Sigmoid colon (tissue), 7 donors: ENCODE data around the gene TAF1B. TPM values are rescaled to one million over a fixed set of nuclear protein-coding genes. Genes with fewer than 3 reads are reported as not detected.
"Not testable (repeated sequence)": the region's sequence is repeated elsewhere in the genome, so short reads cannot be mapped to it uniquely, and the experiment has no call there.

Experiments
- DNase-seq: peaks from one replicate; pipeline ENCODE4 v3.0.0-alpha.2; 2019
- H3K27ac ChIP-seq, 4 donors: fragments of 200-600 bp; sonication (generic); one replicate each; pipeline ENCODE4 v1.5.1; 2016 to 2019; ENCODE audit warnings: mild to moderate bottlenecking in 1 of 4
- H3K27me3 ChIP-seq, 3 donors: fragments of 200-600 bp; sonication (generic); one replicate each; pipeline ENCODE4 v1.5.1; 2019; ENCODE audit warnings: mild to moderate bottlenecking in 1 of 3
- H3K36me3 ChIP-seq, 4 donors: fragments of 200-600 bp; sonication (generic); one replicate each; pipeline ENCODE4 v1.5.1; 2016 to 2019
- H3K4me1 ChIP-seq, 4 donors: fragments of 200-600 bp; sonication (generic); one replicate each; pipeline ENCODE4 v1.5.1; 2017 to 2019
- H3K4me3 ChIP-seq, 4 donors: fragments of 200-600 bp; sonication (generic); one replicate each; pipeline ENCODE4 v1.5.1; 2017 to 2019; ENCODE audit warnings: mild to moderate bottlenecking in 2 of 4, moderate library complexity in 1 of 4
- H3K9me3 ChIP-seq, 4 donors: fragments of 200-600 bp in 3 of 4; sonication (generic) in 3 of 4; one replicate each; pipeline versions ENCODE4 v1.5.1 to v1.6.1; 2013 to 2019
- CTCF ChIP-seq, 4 experiments: fragments of 450-650 bp in 3 of 4; fragments of 200-600 bp in 1 of 4; IDR thresholded peaks; one replicate each; pipeline ENCODE4 v1.5.1; 2016 to 2019; ENCODE audit warnings: antibody characterized with exemption in 4 of 4, mild to moderate bottlenecking in 3 of 4, moderate library complexity in 2 of 4
- EP300 ChIP-seq, 4 donors: sonication (generic); formaldehyde crosslinking; IDR thresholded peaks; one replicate each; pipeline ENCODE4 v1.6.1; 2017; ENCODE audit warnings: antibody characterized with exemption in 4 of 4
- POLR2A ChIP-seq, 2 donors: fragments of 450-650 bp; IDR thresholded peaks; one replicate each; pipeline ENCODE4 v1.6.1; 2016; ENCODE audit warnings: antibody characterized with exemption in 2 of 2, mild to moderate bottlenecking in 2 of 2, moderate library complexity in 2 of 2
- POLR2AphosphoS5 ChIP-seq, 4 donors: sonication (generic); formaldehyde crosslinking; IDR thresholded peaks; one replicate each; pipeline ENCODE4 v1.6.1; 2017; ENCODE audit warnings: antibody characterized with exemption in 4 of 4
- WGBS, 2 donors: extraction: QIAGEN DNeasy Blood & Tissue Kit; methylation state at CpG; one replicate each; pipeline ENCODE4 v1.1.7; 2013; 5-methylcytosine and 5-hydroxymethylcytosine counted together
- intact Hi-C: fragments of 100-400 bp; cut with DNase I; formaldehyde crosslinking; loops from one replicate; pipeline ENCODE4 v1.15.1; 2023
- polyA plus RNA-seq, 3 donors: library from polyadenylated mRNA; stranded (reverse); fragments of 200-250 nt; gene quantifications; one replicate each; pipeline ENCODE4 v1.2.3, GENCODE V29; 2013
- total RNA-seq, 4 donors: library from RNA; depleted of rRNA; stranded (reverse); fragments of >200 nt; gene quantifications; one replicate each; pipeline ENCODE4 v1.1.0, GENCODE V29; 2016
- donor health status: healthy with polysubstance abuse.
- donor health status: Bipolar disorder and iron deficiency.
- donor health status: healthy.

The TAF1B gene
- total and polyA plus RNA-seq, 7 donors = 2.3 to 19.8 (median 11.4) TPM

- Histone ChIP-seq H3K27me3 (no peaks in the 10 kb centered on the region), H3K4me1 (peaks cover 0 to 19% (median 12%) of the 10 kb centered on the region in 4 donors), H3K4me3 (no peak overlapping the region), H3K36me3 (peaks cover 3 to 41% (median 8%) of the 10 kb centered on the region in 4 donors), H3K9me3 (no peaks in the 10 kb centered on the region), H3K27ac (no peak overlapping the region)
- WGBS, 2 donors = 86 to 89% methylated on average over 4 of the region's 4 CpGs
- TF ChIP-seq POLR2AphosphoS5 (IDR thresholded peaks at IDR 0.05) (no peak), POLR2A (IDR thresholded peaks at IDR 0.05) (no peak), CTCF (IDR thresholded peaks at IDR 0.05) (no peak), EP300 (IDR thresholded peaks at IDR 0.05) (no peak)
- intact Hi-C loops = no loop called here
- no peak for DNase-seq
Measured at GRCh38 chr2:9847140-9847539, 3.9 kb downstream of the TAF1B start.

- TF ChIP-seq POLR2AphosphoS5 (IDR thresholded peaks at IDR 0.05) (no peak), POLR2A (IDR thresholded peaks at IDR 0.05) (no peak), CTCF (IDR thresholded peaks at IDR 0.05) (no peak), EP300 (IDR thresholded peaks at IDR 0.05) (no peak)
- no peak overlapping the region for H3K27ac ChIP-seq
- 92 to 95% methylated on average over 2 of the region's 2 CpGs for WGBS, 2 donors
- no peak overlapping the region for H3K4me3 ChIP-seq
- H3K9me3 ChIP-seq = no peaks in the 10 kb centered on the region
- DNase-seq = no peak
- H3K27me3 ChIP-seq = no peaks in the 10 kb centered on the region
- intact Hi-C loops = no loop called here
- H3K36me3 ChIP-seq = peaks cover 0 to 77% (median 28%) of the 10 kb centered on the region in 4 donors
- H3K4me1 ChIP-seq = no peaks in the 10 kb centered on the region
Measured at GRCh38 chr2:9852881-9853280, 9.6 kb downstream of the TAF1B start.

GRCh38 chr2:9857814-9858729 is 14.8 kb downstream of the TAF1B start:
- DNase-seq = no peak
- WGBS, 2 donors = 93 to 97% methylated on average over 7 of the region's 7 CpGs
- Histone ChIP-seq H3K27me3 (no peaks in the 10 kb centered on the region), H3K4me3 (no peak overlapping the region), H3K27ac (no peak overlapping the region), H3K4me1 (no peaks in the 10 kb centered on the region), H3K36me3 (peaks cover 0 to 56% (median 18%) of the 10 kb centered on the region in 4 donors), H3K9me3 (peaks cover 0 to 10% (median 2%) of the 10 kb centered on the region in 4 donors)
- intact Hi-C loops = no loop called here
- no peak for TF ChIP-seq POLR2AphosphoS5 (IDR thresholded peaks at IDR 0.05)
- no peak for TF ChIP-seq EP300 (IDR thresholded peaks at IDR 0.05)
- TF ChIP-seq CTCF (IDR thresholded peaks at IDR 0.05) = no peak
- TF ChIP-seq POLR2A (IDR thresholded peaks at IDR 0.05) = no peak

GRCh38 chr2:9858730-9859068 is 15.4 kb downstream of the TAF1B start:
- DNase-seq = no peak
- 86 to 100% methylated on average over 5 of the region's 5 CpGs for WGBS, 2 donors
- Histone ChIP-seq H3K27ac (no peak overlapping the region), H3K27me3 (no peaks in the 10 kb centered on the region), H3K4me1 (no peaks in the 10 kb centered on the region), H3K4me3 (no peak overlapping the region), H3K9me3 (peaks cover 0 to 10% (median 2%) of the 10 kb centered on the region in 4 donors), H3K36me3 (peaks cover 0 to 49% (median 15%) of the 10 kb centered on the region in 4 donors)
- no peak for TF ChIP-seq EP300 (IDR thresholded peaks at IDR 0.05)
- TF ChIP-seq CTCF (IDR thresholded peaks at IDR 0.05) = no peak
- no peak for TF ChIP-seq POLR2A (IDR thresholded peaks at IDR 0.05)
- no peak for TF ChIP-seq POLR2AphosphoS5 (IDR thresholded peaks at IDR 0.05)
- intact Hi-C loops = no loop called here

- peaks cover 0 to 26% (median 3%) of the 10 kb centered on the region in 4 donors for H3K36me3 ChIP-seq
- H3K27ac ChIP-seq, DNase-seq, H3K4me1 ChIP-seq, H3K4me3 ChIP-seq, H3K27me3 ChIP-seq, H3K9me3 ChIP-seq, intact Hi-C loops: not testable (repeated sequence)
- 96 to 99% methylated on average over 21 of the region's 21 CpGs for WGBS, 2 donors
Measured at GRCh38 chr2:9860922-9861580, 17.8 kb downstream of the TAF1B start.
